Caki2 (cell line): ENCODE results near the gene ZNF362. TPM values are rescaled to one million over a fixed set of nuclear protein-coding genes. Genes with fewer than 3 reads are reported as not detected.
"Not testable (repeated sequence)": the region's sequence is repeated elsewhere in the genome, so short reads cannot be mapped to it uniquely, and the experiment has no call there.

Source experiments
- DNase-seq: peaks from one replicate; pipeline ENCODE4 v3.0.0-alpha.2; 2015; ENCODE audit warnings: low read depth
- in situ Hi-C: cut with HindIII; loops from 2 replicates; pipeline ENCODE4 v1.10.0; 2016; ENCODE audit warnings: low sequenced_read_pairs, low pct_unique_long_range_greater_than_20kb, mixed read lengths
- total RNA-seq: library from RNA; depleted of rRNA; stranded (reverse); fragments of >200 nt; shearing (Covaris generic); gene quantifications from 2 replicates; pipeline ENCODE4 v1.2.3, GENCODE V29; 2014; ENCODE audit warnings: low replicate concordance

The ZNF362 gene
- total RNA-seq, 1 experiment from 2014 or later = 6.0 TPM

GRCh38 chr1:33275706-33276572 lies 19.6 kb downstream of the ZNF362 start:
- DNase-seq = no peak
- in situ Hi-C loops = no loop called here

- DNase-seq = no peak
- in situ Hi-C loops = no loop called here
Measured at GRCh38 chr1:33276573-33277298, 20.4 kb downstream of the ZNF362 start.

DNA sequence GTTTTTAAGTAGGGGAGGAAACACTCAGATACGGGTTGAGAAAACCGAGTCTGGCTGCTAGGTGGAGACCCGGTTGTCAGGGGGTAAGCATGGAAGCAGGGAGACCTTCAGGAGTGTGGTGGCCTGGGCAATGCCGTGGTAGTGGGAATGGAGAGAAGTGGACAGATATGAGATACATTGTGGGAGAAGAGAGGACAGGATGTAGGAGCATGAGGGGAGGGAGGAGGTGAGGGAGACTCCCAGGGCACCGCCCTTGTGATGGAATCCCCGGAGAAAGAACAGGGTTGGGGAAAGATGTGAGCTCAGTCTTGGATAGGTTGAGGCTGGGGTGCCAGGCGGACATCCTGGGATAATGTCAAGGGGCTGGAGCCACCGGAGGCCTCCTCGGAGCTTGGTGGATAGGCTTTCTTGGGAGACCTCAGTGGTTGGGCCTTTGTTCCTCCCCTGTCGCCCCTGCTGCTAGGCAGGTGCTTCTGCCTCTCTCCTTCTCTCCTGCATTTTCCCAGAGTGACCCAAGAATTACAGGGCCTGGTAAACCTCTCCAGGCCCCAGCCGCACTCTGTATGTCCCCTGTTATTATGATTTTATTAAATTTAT lies 21.3 kb downstream of the ZNF362 start:
- no peak for DNase-seq
- in situ Hi-C loops = no loop called here

DNA sequence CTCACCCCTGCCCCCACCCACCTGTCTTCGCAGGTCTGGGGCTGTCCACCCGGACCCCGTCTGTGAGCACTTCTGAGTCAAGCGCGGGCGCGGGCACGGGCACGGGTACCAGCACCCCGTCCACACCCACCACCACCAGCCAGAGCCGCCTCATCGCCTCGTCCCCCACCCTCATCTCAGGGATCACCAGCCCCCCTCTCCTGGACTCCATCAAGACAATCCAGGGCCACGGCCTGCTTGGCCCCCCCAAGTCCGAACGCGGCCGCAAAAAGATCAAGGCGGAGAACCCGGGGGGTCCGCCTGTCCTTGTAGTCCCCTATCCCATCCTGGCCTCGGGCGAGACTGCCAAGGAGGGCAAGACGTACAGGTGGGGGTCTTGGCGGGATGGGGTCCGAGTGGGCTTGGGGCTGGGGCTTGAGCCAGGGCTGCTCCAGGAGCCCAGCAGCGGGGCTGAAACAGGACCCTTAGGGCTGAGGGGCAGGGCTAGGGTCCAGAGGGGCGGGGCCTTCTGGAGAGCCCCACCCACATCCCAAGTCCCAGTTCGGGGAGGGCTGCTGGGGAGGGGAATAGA lies 23.9 kb downstream of the ZNF362 start:
- no peak for DNase-seq
- in situ Hi-C loops = no loop called here

DNA sequence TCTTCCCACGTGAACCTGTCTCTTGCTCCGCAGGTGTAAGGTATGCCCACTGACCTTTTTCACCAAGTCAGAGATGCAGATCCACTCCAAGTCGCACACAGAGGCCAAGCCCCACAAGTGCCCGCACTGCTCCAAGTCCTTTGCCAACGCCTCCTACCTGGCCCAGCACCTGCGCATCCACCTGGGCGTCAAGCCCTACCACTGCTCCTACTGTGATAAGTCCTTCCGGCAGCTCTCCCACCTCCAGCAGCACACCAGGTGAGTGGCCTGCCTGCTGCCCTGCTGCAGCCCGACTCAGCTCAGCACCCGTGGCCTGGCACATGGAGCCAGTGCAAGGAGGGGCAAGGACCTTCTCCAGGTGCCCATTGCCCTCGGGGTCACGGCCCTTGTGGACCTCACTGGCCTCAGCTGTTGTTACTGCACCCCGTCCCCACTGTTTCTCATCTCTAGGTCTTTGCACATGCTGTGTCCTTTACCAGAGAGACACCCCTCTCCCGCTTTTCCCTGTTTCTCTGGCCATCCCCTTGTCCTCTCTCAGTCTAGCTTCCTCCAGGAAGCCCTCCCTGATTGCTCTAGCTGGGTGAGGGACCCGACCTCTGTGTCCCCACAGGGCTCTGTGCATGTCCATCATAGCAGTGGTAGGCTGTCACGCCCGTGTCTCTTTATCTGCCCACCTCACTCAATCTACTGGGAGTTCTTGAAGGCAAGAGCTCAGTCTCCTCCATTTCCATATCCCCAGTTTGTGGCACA lies 25.4 kb downstream of the ZNF362 start:
- in situ Hi-C loops = no loop called here

GRCh38 chr1:33282791-33283190 lies 26.5 kb downstream of the ZNF362 start:
- in situ Hi-C loops = no loop called here
- DNase-seq = no peak

More for the DNA sequence above, 25.4 kb downstream of the ZNF362 start:
- no peak for DNase-seq

GRCh38 chr1:33284049-33284448 lies 27.8 kb downstream of the ZNF362 start:
- in situ Hi-C loops = no loop called here

DNA sequence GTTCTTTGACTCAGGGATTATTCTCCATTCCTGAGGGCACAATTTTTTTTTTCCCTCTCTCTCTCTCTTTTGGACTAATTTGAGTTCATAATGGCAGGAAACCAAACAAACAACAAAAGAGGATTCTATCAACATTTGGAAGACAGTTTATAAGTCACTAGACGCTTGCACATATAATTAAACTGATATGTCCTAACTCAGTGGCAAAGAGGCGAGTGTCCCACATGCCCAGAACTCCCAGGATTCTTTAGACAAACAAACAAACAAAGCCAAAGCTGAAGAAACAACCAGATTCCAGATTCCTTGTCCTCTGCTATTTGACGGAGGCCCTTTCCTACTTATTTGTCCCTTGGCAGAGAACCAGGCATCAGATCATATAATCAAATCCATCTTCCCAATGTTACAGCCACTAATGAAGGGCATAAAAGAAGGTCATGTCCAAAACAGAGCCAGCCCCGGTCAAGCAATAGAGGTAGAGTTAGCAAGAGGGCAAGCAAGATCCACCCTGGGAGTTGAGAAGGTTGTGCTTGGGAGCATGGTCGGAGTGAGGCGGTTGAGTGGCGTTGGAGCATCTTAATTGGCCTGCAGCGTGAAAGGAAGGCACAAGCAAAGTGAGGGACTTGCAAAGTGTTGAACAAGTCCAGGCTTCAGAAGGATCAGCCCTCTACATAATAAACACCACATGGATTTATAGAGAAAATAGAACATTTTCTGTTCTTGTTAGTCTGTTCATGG lies 30.3 kb downstream of the ZNF362 start:
- in situ Hi-C loops = no loop called here
- no peak for DNase-seq

More at GRCh38 chr1:33284049-33284448, 27.8 kb downstream of the ZNF362 start:
- no peak for DNase-seq

GRCh38 chr1:33287317-33287716 lies 31.0 kb downstream of the ZNF362 start:
- in situ Hi-C loops = no loop called here
- no peak for DNase-seq

- in situ Hi-C loops = no loop called here
- no peak for DNase-seq
Measured at GRCh38 chr1:33288976-33289857, 32.9 kb downstream of the ZNF362 start.

GRCh38 chr1:33289858-33290154 lies 33.5 kb downstream of the ZNF362 start:
- DNase-seq = no peak
- in situ Hi-C loops = no loop called here

GRCh38 chr1:33290615-33291014 lies 34.3 kb downstream of the ZNF362 start:
- in situ Hi-C loops, DNase-seq: not testable (repeated sequence)

DNA sequence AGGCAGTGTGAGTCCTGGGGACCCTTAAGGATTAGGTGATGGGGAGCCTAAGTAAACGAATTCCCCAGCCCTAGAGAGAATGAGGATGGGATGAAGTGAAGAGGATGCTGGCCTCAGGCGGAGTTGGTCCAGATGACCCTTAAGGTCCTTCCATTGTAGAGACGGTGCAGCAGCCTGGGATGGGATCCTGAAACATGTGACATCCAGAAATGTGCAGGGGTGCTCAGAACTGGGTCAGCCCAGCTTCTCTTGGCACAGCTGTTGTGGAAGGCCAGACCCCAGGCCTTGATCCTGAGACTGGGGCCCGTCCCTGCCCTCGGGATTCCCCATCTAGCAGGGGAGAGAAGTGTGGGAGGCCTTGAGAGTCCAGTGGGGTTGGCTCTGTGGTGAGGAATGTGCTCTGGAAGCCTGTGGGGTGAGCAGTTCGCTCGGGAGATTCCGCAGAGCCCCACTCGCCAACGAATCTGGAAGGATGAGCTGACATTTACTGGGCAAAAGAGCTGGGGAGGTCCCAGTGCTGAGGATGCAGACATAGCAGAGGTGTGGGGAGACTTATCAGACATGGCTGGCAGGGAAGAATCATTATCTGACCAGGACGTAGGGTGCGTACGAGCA lies 36.5 kb downstream of the ZNF362 start:
- DNase-seq = no peak
- in situ Hi-C loops = no loop called here

- no peak for DNase-seq
- in situ Hi-C loops = no loop called here
Measured at GRCh38 chr1:33294071-33295010, 38.0 kb downstream of the ZNF362 start.

- in situ Hi-C loops = no loop called here
- no peak for DNase-seq
Measured at GRCh38 chr1:33295023-33295422, 38.7 kb downstream of the ZNF362 start.
